Naive thymus-derived CD8-positive, alpha-beta T cell (primary cell): ENCODE data around the gene FAM20C. TPM values are rescaled to one million over a fixed set of nuclear protein-coding genes. Genes with fewer than 3 reads are reported as not detected.

ENCODE experiments used
- ATAC-seq, 2 donors: fragments of 150-1000 bp; cut with Tn5 transposase in 1 of 2; sonication (Bioruptor Pico), chemical (Tn5 transposase) in 1 of 2; 1 replicate in 1 of 2; 2 replicates in 1 of 2; pipeline ENCODE4 v1.10.0; 2021; ENCODE audit warnings: mild to moderate bottlenecking in 2 of 2, moderate library complexity in 2 of 2
- POLR2A ChIA-PET: fragments of 350-600 bp; sonication (Branson Sonifier 250); formaldehyde crosslinking; loops from one replicate; lab custom pipeline; 2021; ENCODE audit warnings: antibody characterized with exemption; lab: Charles Lee
- DNase-seq, 10 donors: peaks; one replicate each; pipeline versions ENCODE4 v3.0.0 to v3.0.0-alpha.2; 2020 to 2022
- H3K27ac Mint-ChIP-seq, 10 donors: one replicate each; pipeline ENCODE4 v1.8.0; 2020 to 2022; ENCODE audit warnings: mild to moderate bottlenecking in 10 of 10, mixed read lengths in 10 of 10, moderate library complexity in 4 of 10, inconsistent platforms in 1 of 10
- H3K27me3 Mint-ChIP-seq, 5 donors: one replicate each; pipeline ENCODE4 v1.8.0; 2021 to 2022; ENCODE audit warnings: mixed read lengths in 5 of 5
- H3K36me3 Mint-ChIP-seq, 3 donors: one replicate each; pipeline ENCODE4 v1.8.0; 2020 to 2022; ENCODE audit warnings: mixed read lengths in 3 of 3, mild to moderate bottlenecking in 2 of 3, inconsistent platforms in 1 of 3
- H3K4me1 Mint-ChIP-seq, 4 donors: one replicate each; pipeline ENCODE4 v1.8.0; 2021 to 2022; ENCODE audit warnings: mixed read lengths in 4 of 4
- H3K4me3 Mint-ChIP-seq, 10 donors: one replicate each; pipeline ENCODE4 v1.8.0; 2020 to 2022; ENCODE audit warnings: mild to moderate bottlenecking in 10 of 10, mixed read lengths in 10 of 10, moderate library complexity in 6 of 10, inconsistent platforms in 1 of 10
- H3K9me3 Mint-ChIP-seq, 9 donors: one replicate each; pipeline ENCODE4 v1.8.0; 2020 to 2022; ENCODE audit warnings: mixed read lengths in 9 of 9, mild to moderate bottlenecking in 3 of 9, inconsistent platforms in 1 of 9, moderate library complexity in 1 of 9
- polyA plus RNA-seq, 3 donors: library from polyadenylated mRNA; unstranded; fragments of 300-500 nt; fragmentation: Illumina TruSeq; gene quantifications; one replicate each; pipeline ENCODE4 v1.2.3, GENCODE V29; 2021
- total RNA-seq, 8 experiments: library from RNA in 2 of 8; stranded (reverse) in 2 of 8; gene quantifications; one replicate each; pipeline ENCODE4 v1.2.3 and lab custom pipeline; 2021 to 2026

The FAM20C gene
- total RNA-seq (under 1 TPM; 0.60 to 0.66 TPM), polyA plus RNA-seq (not detected), total RNA-seq (lab: John Stamatoyannopoulos, UW) (0 to 1.6 (median 0.48) reads per million in 6 experiments)

GRCh38 chr7:191981-192649 is at the start of gene FAM20C:
Gene FAM20C (plus strand): TSS chr7:192571. CDS start chr7:193200, 629 bp downstream.
- DNase-seq (peak in 9 of 10 donors; percentile 20 to 48 (median 43)), ATAC-seq (peak; percentile 87 to 89)
- POLR2A ChIA-PET: interaction anchor here (0.5 kb wide), 1 partner anchor 41 kb away, joined by 3 read pairs; no protein-coding TSS in a partner anchor
- H3K27me3 Mint-ChIP-seq: peaks cover 11 to 57% (median 25%) of the 10 kb centered on the region in 5 donors
- H3K4me1 Mint-ChIP-seq: peaks cover 3 to 7% (median 5%) of the 10 kb centered on the region in 4 donors
- peaks cover 0 to 3% (median 0%) of the 10 kb centered on the region in 9 donors for H3K9me3 Mint-ChIP-seq
- no peaks in the 10 kb centered on the region for H3K36me3 Mint-ChIP-seq
- peak within 1 kb of the TSS in 3 of 10 donors; percentile 20 to 67 (median 37) for H3K27ac Mint-ChIP-seq
- H3K4me3 Mint-ChIP-seq: peak within 1 kb of the TSS; percentile 60 to 91 (median 88)

- peaks cover 0 to 10% (median under 1%) of the 10 kb centered on the region in 4 donors for H3K4me1 Mint-ChIP-seq
- H3K9me3 Mint-ChIP-seq: no peaks in the 10 kb centered on the region
- H3K4me3 Mint-ChIP-seq: no peak overlapping the region
- POLR2A ChIA-PET: no interaction called here
- peaks cover 0 to 2% (median 0%) of the 10 kb centered on the region in 5 donors for H3K27me3 Mint-ChIP-seq
- DNase-seq (peak in 1 of 10 donors; percentile 41), ATAC-seq (no peak)
- H3K27ac Mint-ChIP-seq: no peak overlapping the region
- H3K36me3 Mint-ChIP-seq: peaks cover 0 to 9% (median 4%) of the 10 kb centered on the region in 3 donors
These were observed 49.1 kb upstream of the FAM20C start for GRCh38 chr7:143145-143751.

GRCh38 chr7:143811-144453 is 48.4 kb upstream of the FAM20C start:
- Mint-ChIP-seq H3K36me3 (peaks cover 0 to 11% (median 4%) of the 10 kb centered on the region in 3 donors), H3K4me1 (peaks cover 0 to 17% (median 1%) of the 10 kb centered on the region in 4 donors), H3K27ac (no peak overlapping the region), H3K4me3 (no peak overlapping the region), H3K9me3 (no peaks in the 10 kb centered on the region), H3K27me3 (peaks cover 0 to 2% (median 0%) of the 10 kb centered on the region in 5 donors)
- peak in 1 of 10 donors; percentile 59 for DNase-seq
- POLR2A ChIA-PET: no interaction called here
- ATAC-seq: no peak

- no peaks in the 10 kb centered on the region for H3K9me3 Mint-ChIP-seq
- ATAC-seq (no peak), DNase-seq (no peak)
- no peak overlapping the region for H3K27ac Mint-ChIP-seq
- peaks cover 0 to 13% (median 4%) of the 10 kb centered on the region in 3 donors for H3K36me3 Mint-ChIP-seq
- H3K4me3 Mint-ChIP-seq: no peak overlapping the region
- POLR2A ChIA-PET: no interaction called here
- peaks cover 0 to 5% (median 0%) of the 10 kb centered on the region in 5 donors for H3K27me3 Mint-ChIP-seq
- H3K4me1 Mint-ChIP-seq: peaks cover 1 to 21% (median 4%) of the 10 kb centered on the region in 4 donors
These were observed 47.9 kb upstream of the FAM20C start for GRCh38 chr7:144454-144826.

GRCh38 chr7:145863-146262 is 46.5 kb upstream of the FAM20C start:
- peaks cover 0 to 5% (median 0%) of the 10 kb centered on the region in 5 donors for H3K27me3 Mint-ChIP-seq
- H3K4me3 Mint-ChIP-seq: no peak overlapping the region
- DNase-seq (no peak), ATAC-seq (no peak)
- H3K27ac Mint-ChIP-seq: no peak overlapping the region
- H3K4me1 Mint-ChIP-seq: peaks cover 10 to 34% (median 17%) of the 10 kb centered on the region in 4 donors
- POLR2A ChIA-PET: no interaction called here
- no peaks in the 10 kb centered on the region for H3K9me3 Mint-ChIP-seq
- H3K36me3 Mint-ChIP-seq: peaks cover 0 to 13% (median 4%) of the 10 kb centered on the region in 3 donors

GRCh38 chr7:148543-148931 is 43.8 kb upstream of the FAM20C start:
- no peak for ATAC-seq
- H3K9me3 Mint-ChIP-seq: no peaks in the 10 kb centered on the region
- H3K27ac Mint-ChIP-seq: peak overlapping the region; percentile 93 to 100 (median 99)
- peaks cover 0 to 3% (median 0%) of the 10 kb centered on the region in 5 donors for H3K27me3 Mint-ChIP-seq
- POLR2A ChIA-PET: interaction anchor here (0.6 to 1.0 kb wide), 2 partner anchors 19 to 727 kb away, joined by 3 to 4 read pairs; partner anchors contain the start of gene GET4
- peaks cover 10 to 35% (median 18%) of the 10 kb centered on the region in 4 donors for H3K4me1 Mint-ChIP-seq
- DNase-seq: peak in 1 of 10 donors; percentile 7
- peaks cover 0 to 13% (median 4%) of the 10 kb centered on the region in 3 donors for H3K36me3 Mint-ChIP-seq
- peak overlapping the region; percentile 84 to 94 (median 90) for H3K4me3 Mint-ChIP-seq

- Mint-ChIP-seq H3K36me3 (peaks cover 0 to 13% (median 4%) of the 10 kb centered on the region in 3 donors), H3K27me3 (peaks cover 0 to 3% (median 0%) of the 10 kb centered on the region in 5 donors), H3K4me3 (peak overlapping the region; percentile 84 to 94 (median 90)), H3K9me3 (no peaks in the 10 kb centered on the region), H3K4me1 (peaks cover 10 to 30% (median 18%) of the 10 kb centered on the region in 4 donors), H3K27ac (peak overlapping the region; percentile 93 to 100 (median 99))
- peak; percentile 96 for ATAC-seq
- DNase-seq: peak; percentile 93 to 99 (median 98)
- POLR2A ChIA-PET: interaction anchor here (0.6 to 1.3 kb wide), 3 partner anchors 19 to 727 kb away, joined by 3 to 4 read pairs (median 3); partner anchors contain the start of gene GET4
These were observed 43.2 kb upstream of the FAM20C start for GRCh38 chr7:148932-149790.

GRCh38 chr7:149791-150636 is 42.4 kb upstream of the FAM20C start:
- DNase-seq (peak in 4 of 10 donors; percentile 19 to 66 (median 30)), ATAC-seq (peak; percentile 2 to 14)
- POLR2A ChIA-PET: interaction anchor here (0.5 to 1.3 kb wide), 5 partner anchors 9 to 467 kb away, joined by 3 to 5 read pairs (median 4); no protein-coding TSS in a partner anchor
- Mint-ChIP-seq H3K36me3 (peaks cover 0 to 13% (median 4%) of the 10 kb centered on the region in 3 donors), H3K4me3 (peak overlapping the region; percentile 84 to 94 (median 90)), H3K4me1 (peaks cover 10 to 25% (median 18%) of the 10 kb centered on the region in 4 donors), H3K27me3 (peaks cover 0 to 3% (median 0%) of the 10 kb centered on the region in 5 donors), H3K27ac (peak overlapping the region; percentile 93 to 100 (median 99)), H3K9me3 (no peaks in the 10 kb centered on the region)

- Mint-ChIP-seq H3K4me1 (peaks cover 10 to 25% (median 18%) of the 10 kb centered on the region in 4 donors), H3K9me3 (no peaks in the 10 kb centered on the region), H3K36me3 (peaks cover 0 to 13% (median 4%) of the 10 kb centered on the region in 3 donors), H3K4me3 (peak overlapping the region in 9 of 10 donors; percentile 30 to 94 (median 87)), H3K27ac (peak overlapping the region; percentile 0 to 99 (median 82)), H3K27me3 (peaks cover 0 to 3% (median 0%) of the 10 kb centered on the region in 5 donors)
- POLR2A ChIA-PET: interaction anchor here (1.1 kb wide), 1 partner anchor 23 kb away, joined by 4 read pairs; no protein-coding TSS in a partner anchor
- peak in 1 of 10 donors; percentile 52 for DNase-seq
- no peak for ATAC-seq
These were observed 41.6 kb upstream of the FAM20C start for GRCh38 chr7:150811-151221.

- H3K36me3 Mint-ChIP-seq: peaks cover 0 to 12% (median 3%) of the 10 kb centered on the region in 3 donors
- DNase-seq: peak in 1 of 10 donors; percentile 51
- H3K4me3 Mint-ChIP-seq: peak overlapping the region in 4 of 10 donors; percentile 7 to 26 (median 14)
- peaks cover 10 to 25% (median 18%) of the 10 kb centered on the region in 4 donors for H3K4me1 Mint-ChIP-seq
- no peaks in the 10 kb centered on the region for H3K9me3 Mint-ChIP-seq
- peak overlapping the region in 4 of 10 donors; percentile 25 to 48 (median 31) for H3K27ac Mint-ChIP-seq
- peaks cover 0 to 3% (median 0%) of the 10 kb centered on the region in 5 donors for H3K27me3 Mint-ChIP-seq
- no peak for ATAC-seq
- POLR2A ChIA-PET: interaction anchor here (0.7 kb wide), 2 partner anchors 21 to 41 kb away, joined by 3 to 4 read pairs; no protein-coding TSS in a partner anchor
These were observed 40.9 kb upstream of the FAM20C start for GRCh38 chr7:151346-152050.
